ENCODE measurements around the gene PTPRT. TPM values are rescaled to one million over a fixed set of nuclear protein-coding genes. Genes with fewer than 3 reads are reported as not detected.

PTPRT gene
- total RNA-seq, 1 donor from 2014 or later, result not detected

GRCh38 chr20:42873259-42873658, 316.4 kb downstream of the PTPRT start:
- Histone ChIP-seq H3K4me3 (no peak overlapping the region), H3K27me3 (no peaks in the 10 kb centered on the region), H3K27ac (no peak overlapping the region), H3K9me3 (no peaks in the 10 kb centered on the region), H3K36me3 (no peaks in the 10 kb centered on the region), H3K4me1 (no peaks in the 10 kb centered on the region)
- intact Hi-C loops (cut with DNase I), result no loop called here
- DNase-seq (ENCODE audit: extremely low spot score in 2 of 2), result no peak
- no peak for TF ChIP-seq POLR2A (IDR thresholded peaks at IDR 0.05)

- TF ChIP-seq POLR2AphosphoS5 (IDR thresholded peaks at IDR 0.05; ENCODE audit: insufficient read depth in 1 of 2, low read depth in 1 of 2) (no peak), CTCF (IDR thresholded peaks at IDR 0.05) (no peak), POLR2A (IDR thresholded peaks at IDR 0.05) (no peak)
- Histone ChIP-seq H3K27me3 (no peaks in the 10 kb centered on the region), H3K4me3 (no peak overlapping the region), H3K36me3 (no peaks in the 10 kb centered on the region), H3K4me1 (no peaks in the 10 kb centered on the region), H3K9me3 (no peaks in the 10 kb centered on the region), H3K27ac (no peak overlapping the region)
- intact Hi-C loops (cut with DNase I), result no loop called here
- no peak for DNase-seq (ENCODE audit: extremely low spot score in 2 of 2)
Measured at GRCh38 chr20:42864116-42864515, 325.6 kb downstream of the PTPRT start.

- Histone ChIP-seq H3K4me1 (no peaks in the 10 kb centered on the region), H3K4me3 (no peak overlapping the region), H3K36me3 (no peaks in the 10 kb centered on the region), H3K9me3 (no peaks in the 10 kb centered on the region), H3K27ac (no peak overlapping the region), H3K27me3 (no peaks in the 10 kb centered on the region)
- intact Hi-C loops (cut with DNase I), result no loop called here
- no peak for DNase-seq (ENCODE audit: extremely low spot score in 2 of 2)
- TF ChIP-seq POLR2A (IDR thresholded peaks at IDR 0.05) (no peak), POLR2AphosphoS5 (IDR thresholded peaks at IDR 0.05; ENCODE audit: insufficient read depth in 1 of 2, low read depth in 1 of 2) (no peak), CTCF (IDR thresholded peaks at IDR 0.05) (no peak)
Measured at GRCh38 chr20:42862446-42862845, 327.3 kb downstream of the PTPRT start.

- TF ChIP-seq POLR2AphosphoS5 (IDR thresholded peaks at IDR 0.05; ENCODE audit: insufficient read depth in 1 of 2, low read depth in 1 of 2) (no peak), POLR2A (IDR thresholded peaks at IDR 0.05) (no peak), CTCF (IDR thresholded peaks at IDR 0.05) (no peak)
- no peak overlapping the region for H3K4me3 ChIP-seq
- H3K36me3 ChIP-seq, result no peaks in the 10 kb centered on the region
- no peaks in the 10 kb centered on the region for H3K4me1 ChIP-seq
- DNase-seq (ENCODE audit: extremely low spot score in 2 of 2), result no peak
- intact Hi-C loops (cut with DNase I), result no loop called here
- H3K27ac ChIP-seq, result no peak overlapping the region
- no peaks in the 10 kb centered on the region for H3K27me3 ChIP-seq
- no peaks in the 10 kb centered on the region for H3K9me3 ChIP-seq
Measured at GRCh38 chr20:42857446-42857845, 332.3 kb downstream of the PTPRT start.

- intact Hi-C loops (cut with DNase I), result no loop called here
- TF ChIP-seq CTCF (IDR thresholded peaks at IDR 0.05) (no peak), POLR2AphosphoS5 (IDR thresholded peaks at IDR 0.05; ENCODE audit: insufficient read depth in 1 of 2, low read depth in 1 of 2) (no peak), POLR2A (IDR thresholded peaks at IDR 0.05) (no peak)
Measured at GRCh38 chr20:42855896-42856295, 333.8 kb downstream of the PTPRT start.

GRCh38 chr20:42852691-42853090, 337.0 kb downstream of the PTPRT start:
- DNase-seq (ENCODE audit: extremely low spot score in 2 of 2), result no peak
- Histone ChIP-seq H3K27ac (no peak overlapping the region), H3K4me1 (no peaks in the 10 kb centered on the region), H3K27me3 (no peaks in the 10 kb centered on the region), H3K4me3 (no peak overlapping the region), H3K36me3 (no peaks in the 10 kb centered on the region), H3K9me3 (no peaks in the 10 kb centered on the region)
- TF ChIP-seq POLR2AphosphoS5 (IDR thresholded peaks at IDR 0.05; ENCODE audit: insufficient read depth in 1 of 2, low read depth in 1 of 2) (no peak), POLR2A (IDR thresholded peaks at IDR 0.05) (no peak), CTCF (IDR thresholded peaks at IDR 0.05) (no peak)
- intact Hi-C loops (cut with DNase I), result no loop called here

More at GRCh38 chr20:42855896-42856295, 333.8 kb downstream of the PTPRT start:
- no peak overlapping the region for H3K4me3 ChIP-seq
- H3K27me3 ChIP-seq, result no peaks in the 10 kb centered on the region
- H3K9me3 ChIP-seq, result no peaks in the 10 kb centered on the region
- H3K27ac ChIP-seq, result no peak overlapping the region
- no peaks in the 10 kb centered on the region for H3K4me1 ChIP-seq
- H3K36me3 ChIP-seq, result no peaks in the 10 kb centered on the region
- DNase-seq (ENCODE audit: extremely low spot score in 2 of 2), result no peak
